ENCODE measurements around the gene SLC38A1. TPM values are rescaled to one million over a fixed set of nuclear protein-coding genes. Genes with fewer than 3 reads are reported as not detected.

SLC38A1 gene
- total RNA-seq, 4 donors from 2014 or later, result 41.9 to 82.3 (median 49.8) TPM

- TF ChIP-seq POLR2A (IDR thresholded peaks at IDR 0.05), result no peak
- no peak for TF ChIP-seq CTCF (IDR thresholded peaks at IDR 0.05)
- no peak overlapping the region for H3K4me3 ChIP-seq
- no peak for DNase-seq
- H3K9me3 ChIP-seq, result no peaks in the 10 kb centered on the region
- no peaks in the 10 kb centered on the region for H3K4me1 ChIP-seq
- no peaks in the 10 kb centered on the region for H3K27me3 ChIP-seq
- H3K36me3 ChIP-seq, result peaks cover 0 to 25% (median 0%) of the 10 kb centered on the region in 3 donors
- H3K27ac ChIP-seq, result no peak overlapping the region
These were observed 30.0 kb downstream of the SLC38A1 start for GRCh38 chr12:46238821-46239220.

GRCh38 chr12:46237371-46238045 is 31.3 kb downstream of the SLC38A1 start:
- Histone ChIP-seq H3K4me3 (no peak overlapping the region), H3K27me3 (no peaks in the 10 kb centered on the region), H3K4me1 (no peaks in the 10 kb centered on the region), H3K9me3 (no peaks in the 10 kb centered on the region), H3K27ac (no peak overlapping the region), H3K36me3 (peaks cover 0 to 25% (median 0%) of the 10 kb centered on the region in 3 donors)
- TF ChIP-seq POLR2A (IDR thresholded peaks at IDR 0.05), result no peak
- no peak for DNase-seq

- H3K27me3 ChIP-seq, result no peaks in the 10 kb centered on the region
- no peak overlapping the region for H3K27ac ChIP-seq
- no peaks in the 10 kb centered on the region for H3K9me3 ChIP-seq
- H3K4me1 ChIP-seq, result no peaks in the 10 kb centered on the region
- H3K4me3 ChIP-seq, result no peak overlapping the region
- peaks cover 0 to 11% (median 0%) of the 10 kb centered on the region in 3 donors for H3K36me3 ChIP-seq
- no peak for DNase-seq
- TF ChIP-seq CTCF (IDR thresholded peaks at IDR 0.05) (no peak), POLR2A (IDR thresholded peaks at IDR 0.05) (no peak)
These were observed 34.8 kb downstream of the SLC38A1 start for GRCh38 chr12:46234000-46234399.

- Histone ChIP-seq H3K4me3 (no peak overlapping the region), H3K27me3 (no peaks in the 10 kb centered on the region), H3K9me3 (no peaks in the 10 kb centered on the region), H3K27ac (no peak overlapping the region), H3K4me1 (no peaks in the 10 kb centered on the region), H3K36me3 (peaks cover 0 to 6% (median 0%) of the 10 kb centered on the region in 3 donors)
- no peak for DNase-seq
- no peak for TF ChIP-seq POLR2A (IDR thresholded peaks at IDR 0.05)
- no peak for TF ChIP-seq CTCF (IDR thresholded peaks at IDR 0.05)
These were observed 35.4 kb downstream of the SLC38A1 start for GRCh38 chr12:46233423-46233822.

- H3K4me1 ChIP-seq, result no peaks in the 10 kb centered on the region
- H3K9me3 ChIP-seq, result no peaks in the 10 kb centered on the region
- TF ChIP-seq CTCF (IDR thresholded peaks at IDR 0.05), result no peak
These were observed 37.9 kb downstream of the SLC38A1 start for GRCh38 chr12:46230983-46231382.

GRCh38 chr12:46230306-46230705 is 38.5 kb downstream of the SLC38A1 start:
- TF ChIP-seq POLR2A (IDR thresholded peaks at IDR 0.05) (no peak), CTCF (IDR thresholded peaks at IDR 0.05) (no peak)
- Histone ChIP-seq H3K9me3 (no peaks in the 10 kb centered on the region), H3K36me3 (no peaks in the 10 kb centered on the region)

More at GRCh38 chr12:46230983-46231382, 37.9 kb downstream of the SLC38A1 start:
- DNase-seq, result no peak
- Histone ChIP-seq H3K4me3 (no peak overlapping the region), H3K27ac (no peak overlapping the region), H3K36me3 (no peaks in the 10 kb centered on the region), H3K27me3 (no peaks in the 10 kb centered on the region)

More at GRCh38 chr12:46230306-46230705, 38.5 kb downstream of the SLC38A1 start:
- Histone ChIP-seq H3K4me3 (no peak overlapping the region), H3K27ac (no peak overlapping the region), H3K27me3 (no peaks in the 10 kb centered on the region), H3K4me1 (no peaks in the 10 kb centered on the region)
- no peak for DNase-seq
